Brain microvascular endothelial cell (primary cell): ENCODE data around the gene PCNT.

Experiments used
- DNase-seq: peaks from one replicate; pipeline ENCODE4 v3.0.0-alpha.2; 2020
- H3K27ac ChIP-seq: fragments of 250-450 bp; sonication (Bioruptor Pico); 2 replicates; pipeline ENCODE4 v1.5.1; 2020; ENCODE audit warnings: mild to moderate bottlenecking, moderate library complexity
- H3K27me3 ChIP-seq: fragments of 250-450 bp; sonication (Bioruptor Pico); replicated peaks from 2 replicates; pipeline ENCODE4 v1.5.1; 2020; ENCODE audit warnings: mild to moderate bottlenecking
- H3K36me3 ChIP-seq: fragments of 250-450 bp; sonication (Bioruptor Pico); replicated peaks from 2 replicates; pipeline ENCODE4 v1.5.1; 2020; ENCODE audit warnings: mild to moderate bottlenecking
- H3K4me3 ChIP-seq: 2 replicates; pipeline ENCODE4 v1.5.1; 2011; ENCODE audit warnings: low read depth, mild to moderate bottlenecking, control low read depth, low read length, moderate library complexity
- CTCF ChIP-seq: IDR thresholded peaks from 2 replicates; pipeline ENCODE4 v1.5.1; 2011; ENCODE audit warnings: low read depth, mild to moderate bottlenecking, moderate library complexity, low read length, control low read depth, inconsistent platforms; ENCODE audit errors: missing control alignments
- in situ Hi-C: cut with HindIII; loops from 2 replicates; pipeline ENCODE4 v1.10.0; 2017; ENCODE audit warnings: low sequenced_read_pairs, low pct_ligation_motif_present

The PCNT gene

GRCh38 chr21:46412521-46413364 is 88.8 kb downstream of the PCNT start:
- DNase-seq: no peak
- in situ Hi-C loops: no loop called here
- no peak for TF ChIP-seq CTCF
- Histone ChIP-seq H3K27ac (no peak overlapping the region), H3K36me3 (peaks cover 15% of the 10 kb centered on the region), H3K27me3 (no peaks in the 10 kb centered on the region), H3K4me3 (no peak overlapping the region)

- in situ Hi-C loops: no loop called here
- H3K4me3 ChIP-seq: no peak overlapping the region
- no peak for TF ChIP-seq CTCF
- peaks cover 17% of the 10 kb centered on the region for H3K36me3 ChIP-seq
- H3K27ac ChIP-seq: no peak overlapping the region
- DNase-seq: no peak
- H3K27me3 ChIP-seq: no peaks in the 10 kb centered on the region
Measured at GRCh38 chr21:46413365-46413696, 89.4 kb downstream of the PCNT start.

- H3K27ac ChIP-seq: no peak overlapping the region
- no peak for TF ChIP-seq CTCF
- H3K36me3 ChIP-seq: peaks cover 18% of the 10 kb centered on the region
- in situ Hi-C loops: no loop called here
- H3K27me3 ChIP-seq: no peaks in the 10 kb centered on the region
- no peak for DNase-seq
- no peak overlapping the region for H3K4me3 ChIP-seq
Measured at GRCh38 chr21:46414965-46415275, 91.0 kb downstream of the PCNT start.

GRCh38 chr21:46416551-46416950 is 92.6 kb downstream of the PCNT start:
- H3K27me3 ChIP-seq: no peaks in the 10 kb centered on the region
- TF ChIP-seq CTCF: no peak
- H3K36me3 ChIP-seq: peaks cover 27% of the 10 kb centered on the region
- in situ Hi-C loops: no loop called here
- DNase-seq: no peak
- no peak overlapping the region for H3K27ac ChIP-seq
- H3K4me3 ChIP-seq: no peak overlapping the region

GRCh38 chr21:46418265-46418946 is 94.5 kb downstream of the PCNT start:
- TF ChIP-seq CTCF: no peak
- H3K27me3 ChIP-seq: no peaks in the 10 kb centered on the region
- H3K4me3 ChIP-seq: no peak overlapping the region
- DNase-seq: no peak
- H3K27ac ChIP-seq: no peak overlapping the region
- H3K36me3 ChIP-seq: peaks cover 31% of the 10 kb centered on the region
- in situ Hi-C loops: no loop called here
